D341Med (cell line): ENCODE results near the gene JAM3.

Source experiments
- DNase-seq: peaks from one replicate; pipeline ENCODE4 v3.0.0; 2012; ENCODE audit warnings: low spot score

Gene JAM3

DNA sequence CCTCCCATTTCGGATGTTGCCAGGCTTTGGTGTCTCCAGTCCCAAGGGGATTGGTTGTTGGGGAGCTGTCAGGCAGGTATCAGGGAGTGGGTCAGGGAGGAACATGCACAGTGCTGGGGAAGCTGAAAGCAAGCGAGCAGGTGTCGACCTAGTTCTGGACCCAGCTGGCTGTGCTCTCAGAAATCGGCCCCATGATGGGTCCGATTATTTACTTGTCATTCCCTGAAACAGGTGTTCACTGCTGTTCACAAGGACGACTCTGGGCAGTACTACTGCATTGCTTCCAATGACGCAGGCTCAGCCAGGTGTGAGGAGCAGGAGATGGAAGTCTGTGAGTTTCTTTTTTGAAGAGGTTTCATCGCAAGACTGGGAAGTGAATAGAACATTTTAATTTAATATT lies 76.8 kb downstream of the JAM3 start:
- DNase-seq, result no peak

DNA sequence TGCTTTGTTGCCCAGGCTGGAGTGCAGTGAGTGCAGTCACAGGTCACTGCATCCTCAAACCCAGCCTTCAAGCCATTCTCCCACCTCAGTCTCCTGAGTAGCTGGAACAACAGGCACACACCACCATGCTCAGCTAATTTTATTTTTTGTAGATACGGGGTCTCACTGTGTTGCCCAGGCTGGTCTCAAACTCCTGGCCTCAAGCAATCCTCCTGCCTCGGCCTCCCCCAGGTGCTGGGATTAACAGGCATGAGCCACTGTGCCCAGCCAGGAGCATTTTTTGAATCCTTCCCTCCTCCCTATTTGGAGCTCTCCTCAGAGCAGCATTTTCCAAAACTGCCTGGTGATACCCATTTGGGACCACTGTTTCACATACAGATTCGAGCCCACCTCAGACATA lies 77.7 kb downstream of the JAM3 start:
- DNase-seq, result no peak

GRCh38 chr11:134149371-134149770 lies 80.5 kb downstream of the JAM3 start:
- no peak for DNase-seq

DNA sequence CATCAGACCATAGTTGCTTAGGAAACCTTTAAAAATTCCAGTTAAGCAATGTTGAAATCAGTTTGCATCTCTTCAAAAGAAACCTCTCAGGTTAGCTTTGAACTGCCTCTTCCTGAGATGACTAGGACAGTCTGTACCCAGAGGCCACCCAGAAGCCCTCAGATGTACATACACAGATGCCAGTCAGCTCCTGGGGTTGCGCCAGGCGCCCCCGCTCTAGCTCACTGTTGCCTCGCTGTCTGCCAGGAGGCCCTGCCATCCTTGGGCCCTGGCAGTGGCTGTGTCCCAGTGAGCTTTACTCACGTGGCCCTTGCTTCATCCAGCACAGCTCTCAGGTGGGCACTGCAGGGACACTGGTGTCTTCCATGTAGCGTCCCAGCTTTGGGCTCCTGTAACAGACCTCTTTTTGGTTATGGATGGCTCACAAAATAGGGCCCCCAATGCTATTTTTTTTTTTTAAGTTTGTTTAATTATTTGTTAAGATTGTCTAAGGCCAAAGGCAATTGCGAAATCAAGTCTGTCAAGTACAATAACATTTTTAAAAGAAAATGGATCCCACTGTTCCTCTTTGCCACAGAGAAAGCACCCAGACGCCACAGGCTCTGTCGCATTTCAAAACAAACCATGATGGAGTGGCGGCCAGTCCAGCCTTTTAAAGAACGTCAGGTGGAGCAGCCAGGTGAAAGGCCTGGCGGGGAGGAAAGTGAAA lies 81.5 kb downstream of the JAM3 start:
- DNase-seq, result no peak

DNA sequence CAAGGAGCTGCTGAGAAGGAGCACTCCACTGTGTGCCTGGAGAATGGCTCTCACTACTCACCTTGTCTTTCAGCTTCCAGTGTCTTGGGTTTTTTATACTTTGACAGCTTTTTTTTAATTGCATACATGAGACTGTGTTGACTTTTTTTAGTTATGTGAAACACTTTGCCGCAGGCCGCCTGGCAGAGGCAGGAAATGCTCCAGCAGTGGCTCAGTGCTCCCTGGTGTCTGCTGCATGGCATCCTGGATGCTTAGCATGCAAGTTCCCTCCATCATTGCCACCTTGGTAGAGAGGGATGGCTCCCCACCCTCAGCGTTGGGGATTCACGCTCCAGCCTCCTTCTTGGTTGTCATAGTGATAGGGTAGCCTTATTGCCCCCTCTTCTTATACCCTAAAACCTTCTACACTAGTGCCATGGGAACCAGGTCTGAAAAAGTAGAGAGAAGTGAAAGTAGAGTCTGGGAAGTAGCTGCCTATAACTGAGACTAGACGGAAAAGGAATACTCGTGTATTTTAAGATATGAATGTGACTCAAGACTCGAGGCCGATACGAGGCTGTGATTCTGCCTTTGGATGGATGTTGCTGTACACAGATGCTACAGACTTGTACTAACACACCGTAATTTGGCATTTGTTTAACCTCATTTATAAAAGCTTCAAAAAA lies 82.3 kb downstream of the JAM3 start:
- DNase-seq, result no peak

- DNase-seq, result no peak
These were observed 83.8 kb downstream of the JAM3 start for GRCh38 chr11:134152696-134153095.

GRCh38 chr11:134153147-134153905 lies 84.5 kb downstream of the JAM3 start:
- no peak for DNase-seq

DNA sequence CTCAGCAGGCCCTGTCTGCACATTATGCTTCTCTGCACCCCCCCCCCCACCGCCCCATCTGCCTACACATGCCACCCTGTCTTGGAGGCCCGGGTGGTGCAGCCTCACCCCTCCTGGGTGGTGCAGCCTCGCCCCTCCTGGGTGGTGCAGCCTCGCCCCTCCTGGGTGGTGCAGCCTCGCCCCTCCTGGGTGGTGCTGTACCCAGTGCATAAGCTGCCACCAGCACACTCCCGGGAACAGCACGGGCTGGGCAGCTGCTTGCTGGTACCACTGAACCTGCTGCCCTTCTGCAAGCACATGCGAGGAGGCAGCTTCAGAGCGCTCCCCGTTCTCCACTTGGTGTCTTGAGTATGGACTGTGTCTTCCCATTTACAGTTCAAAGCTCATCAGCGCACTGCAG lies 85.6 kb downstream of the JAM3 start:
- DNase-seq, result no peak

DNA sequence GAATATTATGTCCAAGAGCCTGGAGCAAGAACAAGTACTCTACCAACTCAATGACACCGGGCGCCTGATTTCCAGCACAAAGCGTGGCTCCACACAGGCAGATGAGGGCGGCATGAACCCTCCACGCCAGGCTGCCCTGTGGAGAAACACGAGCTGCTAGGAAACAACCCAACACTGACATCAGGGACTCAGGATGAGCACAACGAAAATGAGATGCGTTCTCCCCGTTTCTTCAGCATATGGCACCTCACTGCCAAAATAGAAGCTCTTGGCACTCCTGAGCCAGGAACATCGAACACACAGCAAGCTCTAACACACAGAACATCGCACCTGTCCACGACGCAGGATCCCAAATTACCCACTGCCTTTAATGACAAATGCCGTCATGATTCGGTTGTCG lies 86.6 kb downstream of the JAM3 start:
- DNase-seq, result no peak

GRCh38 chr11:134155946-134156865 lies 87.3 kb downstream of the JAM3 start:
- no peak for DNase-seq

DNA sequence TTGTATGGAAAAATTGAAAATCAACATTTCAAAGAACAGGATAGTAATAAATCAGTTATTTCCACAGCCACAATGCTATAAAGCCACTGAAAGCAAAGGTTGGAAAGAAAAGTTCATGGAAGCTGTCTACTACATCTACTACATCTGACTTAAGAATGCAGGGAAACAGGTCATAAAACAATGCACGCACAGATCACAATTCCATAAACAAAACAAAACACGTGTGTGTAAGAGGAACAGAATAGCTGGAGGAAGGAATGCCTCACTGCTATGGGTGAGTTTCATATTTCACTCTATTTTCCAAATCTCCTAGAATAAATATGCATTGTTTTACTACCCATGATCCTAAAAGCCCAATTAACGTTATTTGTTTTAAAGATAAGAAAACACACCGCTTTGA lies 88.6 kb downstream of the JAM3 start:
- no peak for DNase-seq

DNA sequence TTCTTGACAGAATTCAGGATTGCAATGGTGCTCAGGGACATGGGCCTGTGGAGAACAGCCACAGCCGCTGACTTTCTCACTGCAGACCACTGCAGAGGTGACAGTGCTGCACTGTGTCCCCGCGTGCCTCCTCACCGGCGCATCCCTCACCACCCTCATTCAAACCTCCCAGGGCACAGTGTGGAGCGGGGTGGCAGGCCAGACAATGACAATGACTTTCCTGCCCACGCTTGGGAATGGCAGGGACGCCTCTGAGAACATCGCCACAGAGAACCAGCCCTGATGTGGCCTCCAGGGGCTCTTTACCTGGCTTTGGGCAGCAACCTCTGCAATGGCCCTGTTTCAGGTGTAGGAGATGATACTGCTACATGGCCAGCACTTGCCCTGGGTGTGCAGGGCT lies 89.2 kb downstream of the JAM3 start:
- no peak for DNase-seq

DNA sequence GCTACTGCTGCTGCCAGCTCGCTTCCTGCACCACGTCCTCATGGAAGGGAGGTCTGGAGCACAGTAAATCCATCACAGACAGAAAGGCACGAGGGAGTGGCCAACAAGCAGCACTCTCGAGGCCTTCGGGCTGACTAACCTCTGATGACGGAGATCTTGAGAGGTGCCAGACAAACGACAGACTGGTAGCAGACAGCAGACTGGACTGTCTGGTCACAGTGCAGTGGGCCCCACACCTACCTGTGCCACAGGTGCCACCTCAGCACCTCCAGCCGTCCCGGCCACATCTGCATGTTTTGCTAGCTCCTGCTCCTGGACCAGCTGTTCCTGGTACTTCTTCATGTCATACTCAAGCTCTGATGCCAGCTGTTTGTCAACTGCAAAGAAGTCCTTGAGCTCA lies 90.8 kb downstream of the JAM3 start:
- DNase-seq, result no peak

DNA sequence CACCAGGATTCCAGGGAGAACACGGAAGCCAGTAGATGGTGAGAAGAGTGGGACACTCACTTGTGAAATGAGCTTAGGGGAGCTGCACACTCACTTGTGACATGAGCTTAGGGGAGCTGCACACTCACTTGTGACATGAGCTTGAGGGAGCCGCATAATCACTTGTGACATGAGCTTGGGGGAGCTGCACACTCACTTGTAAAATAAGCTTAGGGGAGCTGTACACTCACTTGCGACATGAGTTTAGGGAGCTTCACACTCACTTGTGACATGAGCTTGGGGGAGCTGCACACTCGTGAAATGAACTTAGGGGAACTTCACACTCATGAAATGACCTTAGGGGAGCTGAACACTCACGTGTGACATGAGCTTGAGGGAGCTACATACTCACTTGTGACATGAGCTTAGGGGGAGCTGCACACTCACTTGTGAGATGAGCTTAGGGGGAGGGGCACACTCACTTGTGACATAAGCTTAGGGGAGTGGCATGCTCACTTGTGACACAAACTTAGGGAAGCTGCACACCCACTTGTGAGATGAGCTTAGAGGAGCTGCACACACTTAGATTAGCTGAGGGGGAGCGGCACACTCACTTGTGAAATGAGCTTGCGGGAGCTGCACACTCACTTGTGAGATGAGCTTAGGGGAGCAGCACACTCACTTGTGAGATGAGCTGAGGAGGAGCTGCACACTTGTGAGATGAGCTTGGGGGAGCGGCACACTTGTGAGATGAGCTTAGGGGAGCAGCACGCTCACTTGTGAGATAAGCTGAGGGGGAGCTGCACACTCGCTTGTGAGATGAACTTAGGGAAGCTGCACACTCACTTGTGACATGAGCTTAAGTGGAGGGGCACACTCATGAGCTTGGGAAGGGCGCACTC lies 95.9 kb downstream of the JAM3 start:
- no peak for DNase-seq

DNA sequence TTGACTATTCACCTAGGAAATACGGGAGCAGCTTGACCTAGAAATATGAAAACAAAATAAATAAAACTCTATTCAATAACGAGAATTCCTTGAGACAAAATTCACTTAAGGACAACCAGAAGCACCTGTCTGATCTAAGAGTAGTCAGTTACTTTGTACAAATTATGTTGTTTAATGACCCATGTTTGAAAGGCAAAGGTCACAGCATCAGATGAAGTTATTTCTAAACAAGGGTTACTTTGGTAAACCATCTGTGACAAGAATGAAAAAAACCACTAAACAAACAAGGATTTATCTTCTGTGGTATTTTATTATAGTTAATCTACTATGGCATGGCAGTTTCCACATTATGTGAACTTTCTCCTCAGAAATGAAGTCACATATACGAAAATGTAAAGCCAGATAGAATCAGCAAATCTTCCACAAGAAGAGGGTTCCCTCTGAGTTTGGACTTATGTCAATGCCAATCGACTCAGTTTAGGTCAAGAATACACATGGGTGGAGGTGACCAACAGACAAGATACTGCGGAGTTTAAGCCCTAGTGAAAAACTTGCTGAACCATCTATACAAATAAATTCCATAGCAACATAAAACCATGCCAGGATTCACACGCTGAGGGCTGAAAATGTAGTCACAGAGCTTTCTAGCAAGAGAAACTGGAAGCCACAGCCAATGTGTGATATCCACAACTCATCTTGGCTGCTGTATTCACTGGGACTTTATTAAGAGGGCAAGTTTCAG lies 101.5 kb downstream of the JAM3 start:
- DNase-seq, result no peak

- no peak for DNase-seq
These were observed 102.0 kb downstream of the JAM3 start for GRCh38 chr11:134170919-134171281.

DNA sequence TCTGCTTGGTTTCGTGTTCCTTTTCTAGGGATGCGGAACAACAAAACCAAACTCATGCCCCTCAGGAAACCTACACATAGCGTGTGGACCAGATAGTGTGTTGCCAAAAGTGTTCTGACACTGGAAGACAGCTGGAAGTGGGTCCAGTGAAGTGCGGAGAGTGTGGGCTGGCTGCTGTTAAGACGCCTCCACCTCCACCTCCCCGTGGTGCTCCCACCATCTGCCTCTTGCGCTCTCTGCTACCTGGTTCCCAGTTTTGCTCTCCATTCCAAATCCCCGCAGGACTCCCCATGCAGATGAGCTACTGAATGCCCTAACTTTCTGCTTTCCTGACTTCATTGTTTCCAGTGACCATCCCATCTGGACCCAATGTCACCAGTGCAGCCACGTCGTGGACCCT lies 103.1 kb downstream of the JAM3 start:
- no peak for DNase-seq

DNA sequence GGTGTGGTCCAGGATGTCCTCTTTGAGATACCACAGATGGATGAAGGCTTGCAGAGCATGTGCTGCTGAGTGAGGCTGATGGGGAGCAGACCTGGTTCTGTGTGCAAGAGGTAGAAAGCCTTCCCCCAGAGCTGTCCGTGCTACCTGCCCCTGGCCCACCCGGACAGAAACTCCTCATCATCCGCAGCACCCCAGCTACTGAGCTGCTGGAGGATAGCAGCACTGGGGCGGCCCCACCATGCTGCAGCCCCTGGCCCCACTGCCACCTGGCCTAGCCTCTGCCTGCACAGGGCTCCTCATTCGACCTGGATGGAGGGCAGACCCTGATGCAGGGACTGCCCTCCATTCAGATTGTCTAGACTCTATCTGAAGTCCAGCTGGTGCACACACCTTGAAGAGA lies 104.4 kb downstream of the JAM3 start:
- no peak for DNase-seq

DNA sequence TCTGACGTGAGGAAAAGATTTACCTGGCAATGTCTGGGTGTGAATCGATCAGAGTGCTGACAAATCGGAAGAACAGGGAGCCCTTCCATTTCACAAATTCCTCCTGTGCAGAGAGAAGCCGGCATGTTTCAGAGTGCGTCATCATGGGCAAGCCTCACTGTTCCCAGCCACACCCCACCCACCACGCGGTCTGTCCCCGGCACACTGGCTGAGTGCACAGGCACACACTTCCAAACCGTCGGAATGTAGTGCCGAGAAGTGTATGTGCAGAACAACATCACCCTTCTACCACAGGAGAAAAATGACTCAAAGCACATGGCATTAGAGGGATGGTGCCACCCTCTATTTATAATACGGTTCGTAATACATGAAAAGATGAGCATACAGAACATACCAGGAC lies 107.4 kb downstream of the JAM3 start:
- DNase-seq, result no peak

DNA sequence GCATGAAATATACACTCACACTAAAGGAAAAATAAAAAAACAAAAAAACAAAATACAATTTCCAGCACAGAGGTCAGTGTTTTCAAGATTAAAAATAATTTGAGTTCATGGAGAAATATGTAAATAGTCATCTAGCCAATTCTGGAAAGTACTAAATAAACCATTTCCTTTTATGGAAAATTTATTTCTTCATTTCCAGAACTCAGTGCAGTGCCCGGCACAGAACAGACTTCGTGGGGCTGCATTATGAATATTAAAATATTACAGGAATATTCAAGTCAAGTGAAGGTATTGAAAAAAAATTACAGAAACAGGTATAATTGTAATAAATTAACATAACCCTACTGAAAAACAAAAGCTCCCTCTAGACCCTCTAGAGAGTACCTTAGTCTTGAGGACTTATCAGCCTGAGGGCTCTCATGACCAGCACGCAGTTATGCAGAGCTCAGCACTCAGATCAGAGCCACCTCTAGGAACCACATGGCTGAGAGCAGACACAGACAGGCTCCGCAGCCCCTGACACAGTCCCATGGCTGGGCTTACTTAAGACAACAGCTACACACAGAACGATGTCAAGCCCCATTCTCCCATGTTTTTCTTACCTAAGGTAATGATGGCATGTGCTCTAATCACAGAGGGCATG lies 109.3 kb downstream of the JAM3 start:
- no peak for DNase-seq
